Stomach (tissue), 4 donors: ENCODE measurements around the gene MEAK7.

Source experiments
- CTCF ChIP-seq, 7 experiments: fragments of 450-650 bp in 4 of 7; fragments of 200-600 bp in 3 of 7; sonication (generic) in 3 of 7; IDR thresholded peaks; one replicate each; pipeline ENCODE4 v1.5.1; 2016 to 2019; ENCODE audit warnings: antibody characterized with exemption in 7 of 7, control low read depth in 2 of 7, mild to moderate bottlenecking in 1 of 7
- EP300 ChIP-seq: sonication (generic); formaldehyde crosslinking; IDR thresholded peaks from one replicate; pipeline ENCODE4 v1.6.1; 2017; ENCODE audit warnings: antibody characterized with exemption
- POLR2A ChIP-seq, 4 donors: fragments of 450-650 bp; IDR thresholded peaks; one replicate each; pipeline ENCODE4 v1.6.1; 2016; ENCODE audit warnings: antibody characterized with exemption in 4 of 4, control low read depth in 2 of 4, mild to moderate bottlenecking in 1 of 4, moderate library complexity in 1 of 4
- POLR2AphosphoS5 ChIP-seq, 3 donors: sonication (generic); formaldehyde crosslinking; IDR thresholded peaks; one replicate each; pipeline ENCODE4 v1.6.1; 2016; ENCODE audit warnings: antibody characterized with exemption in 3 of 3

GRCh38 chr16:84532855-84533486 is 28.5 kb upstream of the MEAK7 start:
- peak in 1 of 3 donors; percentile 14 for TF ChIP-seq POLR2AphosphoS5 (IDR thresholded peaks at IDR 0.05)
- no peak for TF ChIP-seq CTCF (IDR thresholded peaks at IDR 0.05)
- TF ChIP-seq EP300: no peak
- TF ChIP-seq POLR2A (IDR thresholded peaks at IDR 0.05): no peak
